H9 (cell line): ENCODE data around the gene NLRC3. TPM values are rescaled to one million over a fixed set of nuclear protein-coding genes. Genes with fewer than 3 reads are reported as not detected.

Experiments used
- DNase-seq: peaks from one replicate; pipeline ENCODE4 v3.0.0-alpha.2; 2017
- H2AFZ ChIP-seq: one replicate; pipeline ENCODE4 v1.6.1; 2013; ENCODE audit warnings: mild to moderate bottlenecking, low read length, control low read depth, moderate library complexity
- H2AK5ac ChIP-seq: 2 replicates; pipeline ENCODE4 v1.6.1; 2013; ENCODE audit warnings: low read length, control low read depth, mixed read lengths; ENCODE audit not compliant: insufficient read length
- H2BK120ac ChIP-seq: one replicate; pipeline ENCODE4 v1.6.1; 2013; ENCODE audit warnings: low read depth, mild to moderate bottlenecking, low read length, control low read depth, inconsistent platforms; ENCODE audit not compliant: poor library complexity, severe bottlenecking
- H2BK12ac ChIP-seq: 2 replicates; pipeline ENCODE4 v1.6.1; 2013; ENCODE audit warnings: low read length, control low read depth, mixed read lengths, low read depth; ENCODE audit not compliant: insufficient read length
- H2BK15ac ChIP-seq: 2 replicates; pipeline ENCODE4 v1.6.1; 2013; ENCODE audit warnings: low read depth, low read length, control low read depth
- H2BK20ac ChIP-seq: one replicate; pipeline ENCODE4 v1.6.1; 2013; ENCODE audit warnings: low read depth, mild to moderate bottlenecking, low read length, control low read depth, inconsistent platforms; ENCODE audit not compliant: poor library complexity, severe bottlenecking
- H2BK5ac ChIP-seq: 2 replicates; pipeline ENCODE4 v1.6.1; 2013; ENCODE audit warnings: low read length, control low read depth, mixed read lengths; ENCODE audit not compliant: insufficient read length
- H3K14ac ChIP-seq: 2 replicates; pipeline ENCODE4 v1.6.1; 2013; ENCODE audit warnings: low read length, control low read depth; ENCODE audit not compliant: insufficient read depth
- H3K18ac ChIP-seq: 2 replicates; pipeline ENCODE4 v1.6.1; 2013; ENCODE audit warnings: low read depth, mild to moderate bottlenecking, mixed read lengths, low read length, control low read depth; ENCODE audit not compliant: insufficient read length
- H3K23ac ChIP-seq: 2 replicates; pipeline ENCODE4 v1.6.1; 2013; ENCODE audit warnings: low read length, control low read depth, mixed read lengths, low read depth; ENCODE audit not compliant: insufficient read length
- H3K23me2 ChIP-seq: 2 replicates; pipeline ENCODE4 v1.6.1; 2013; ENCODE audit warnings: low read depth, mild to moderate bottlenecking, mixed read lengths, low read length, control low read depth; ENCODE audit not compliant: insufficient read length, poor library complexity, severe bottlenecking
- H3K27ac ChIP-seq: 2 replicates; pipeline ENCODE4 v1.5.1; 2013; ENCODE audit warnings: low read length, control low read depth, mixed read lengths, low read depth; ENCODE audit not compliant: insufficient read length
- H3K27me3 ChIP-seq: 2 replicates; pipeline ENCODE4 v1.6.1; 2013; ENCODE audit warnings: low read length, control low read depth, inconsistent platforms; ENCODE audit not compliant: insufficient read depth
- H3K4ac ChIP-seq: 2 replicates; pipeline ENCODE4 v1.6.1; 2013; ENCODE audit warnings: low read depth, mild to moderate bottlenecking, control low read depth, inconsistent platforms, low read length, moderate library complexity
- H3K4me1 ChIP-seq: 2 replicates; pipeline ENCODE4 v1.6.1; 2013; ENCODE audit warnings: low read length, control low read depth, inconsistent platforms; ENCODE audit not compliant: insufficient read depth
- H3K4me2 ChIP-seq: 2 replicates; pipeline ENCODE4 v1.6.1; 2013; ENCODE audit warnings: low read length, control low read depth, mixed read lengths; ENCODE audit not compliant: insufficient read length, insufficient read depth
- H3K56ac ChIP-seq: 2 replicates; pipeline ENCODE4 v1.6.1; 2013; ENCODE audit warnings: low read depth, mild to moderate bottlenecking, mixed read lengths, low read length, control low read depth; ENCODE audit not compliant: insufficient read length
- H3K79me1 ChIP-seq: 2 replicates; pipeline ENCODE4 v1.6.1; 2013; ENCODE audit warnings: low read depth, mild to moderate bottlenecking, moderate library complexity, low read length, control low read depth, inconsistent platforms; ENCODE audit not compliant: insufficient read depth, poor library complexity, severe bottlenecking
- H3K79me2 ChIP-seq: 2 replicates; pipeline ENCODE4 v1.6.1; 2013; ENCODE audit warnings: low read length, control low read depth, inconsistent platforms; ENCODE audit not compliant: insufficient read depth
- H3K9ac ChIP-seq: 2 replicates; pipeline ENCODE4 v1.6.1; 2013; ENCODE audit warnings: low read length, control low read depth, mixed read lengths; ENCODE audit not compliant: insufficient read length; ENCODE audit errors: extremely low read depth
- H3K9me3 ChIP-seq: one replicate; pipeline ENCODE4 v1.6.1; 2013; ENCODE audit warnings: low read depth, low read length, inconsistent platforms; ENCODE audit not compliant: control insufficient read depth
- H3T11ph ChIP-seq: one replicate; pipeline ENCODE4 v1.6.1; 2013; ENCODE audit warnings: mild to moderate bottlenecking, low read length, control low read depth, inconsistent platforms
- H4K20me1 ChIP-seq: one replicate; pipeline ENCODE4 v1.6.1; 2013; ENCODE audit not compliant: control insufficient read depth, insufficient read length, insufficient read depth
- H4K5ac ChIP-seq: 2 replicates; pipeline ENCODE4 v1.6.1; 2013; ENCODE audit warnings: low read depth, mild to moderate bottlenecking, mixed read lengths, low read length, control low read depth; ENCODE audit not compliant: insufficient read length
- H4K8ac ChIP-seq: replicated peaks from 2 replicates; pipeline ENCODE4 v1.6.1; 2013; ENCODE audit warnings: low read length, control low read depth, mixed read lengths, low read depth; ENCODE audit not compliant: insufficient read length
- H4K91ac ChIP-seq: 2 replicates; pipeline ENCODE4 v1.6.1; 2013; ENCODE audit warnings: low read depth, mild to moderate bottlenecking, moderate library complexity, mixed read lengths, low read length, control low read depth; ENCODE audit not compliant: insufficient read length
- H3K27ac Mint-ChIP-seq, 3 experiments: 2 replicates in 2 of 3; 3 replicates in 1 of 3; pipeline ENCODE4 v1.8.0; 2020 to 2021; ENCODE audit warnings: mixed read lengths in 3 of 3, mild to moderate bottlenecking in 1 of 3, moderate library complexity in 1 of 3
- H3K27me3 Mint-ChIP-seq: 2 replicates; pipeline ENCODE4 v1.8.0; 2021; ENCODE audit warnings: low read depth, mild to moderate bottlenecking, moderate library complexity, mixed read lengths
- H3K36me3 Mint-ChIP-seq, 3 experiments: 2 replicates in 2 of 3; 3 replicates in 1 of 3; pipeline ENCODE4 v1.8.0; 2020 to 2021; ENCODE audit warnings: low read depth in 3 of 3, mixed read lengths in 3 of 3; ENCODE audit not compliant: insufficient read depth in 1 of 3
- H3K4me1 Mint-ChIP-seq, 2 experiments: 2 replicates each; pipeline ENCODE4 v1.8.0; 2020; ENCODE audit warnings: mixed read lengths in 2 of 2
- H3K4me3 Mint-ChIP-seq, 2 experiments: 2 replicates in 1 of 2; 3 replicates in 1 of 2; pipeline ENCODE4 v1.8.0; 2020 to 2021; ENCODE audit warnings: mild to moderate bottlenecking in 2 of 2, mixed read lengths in 2 of 2, moderate library complexity in 1 of 2
- H3K9me3 Mint-ChIP-seq, 2 experiments: 2 replicates in 1 of 2; 3 replicates in 1 of 2; pipeline ENCODE4 v1.8.0; 2020; ENCODE audit warnings: mild to moderate bottlenecking in 2 of 2, mixed read lengths in 2 of 2, moderate library complexity in 1 of 2
- WGBS: extraction: QIAGEN DNeasy Blood & Tissue Kit; methylation state at CpG from one replicate; pipeline ENCODE4 v1.1.7; 2013; ENCODE audit warnings: missing lambda C conversion rate, low lambda C conversion rate, mixed read lengths; ENCODE audit not compliant: insufficient read length; ENCODE audit errors: extremely low coverage; 5-methylcytosine and 5-hydroxymethylcytosine counted together
- total RNA-seq: library from RNA; stranded (reverse); gene quantifications from 2 replicates; pipeline ENCODE4 v1.2.1, GENCODE V29; 2021
- TF ChIP-seq, protein P1 (sequence below): fragments of 200-600 bp; sonication (generic); conservative IDR thresholded peaks from 3 replicates; pipeline ENCODE4 v1.8.0; 2021; ENCODE audit warnings: antibody characterized with exemption, mild to moderate bottlenecking

Gene NLRC3
- total RNA-seq, 1 experiment from 2014 or later = 0.44 TPM

DNA sequence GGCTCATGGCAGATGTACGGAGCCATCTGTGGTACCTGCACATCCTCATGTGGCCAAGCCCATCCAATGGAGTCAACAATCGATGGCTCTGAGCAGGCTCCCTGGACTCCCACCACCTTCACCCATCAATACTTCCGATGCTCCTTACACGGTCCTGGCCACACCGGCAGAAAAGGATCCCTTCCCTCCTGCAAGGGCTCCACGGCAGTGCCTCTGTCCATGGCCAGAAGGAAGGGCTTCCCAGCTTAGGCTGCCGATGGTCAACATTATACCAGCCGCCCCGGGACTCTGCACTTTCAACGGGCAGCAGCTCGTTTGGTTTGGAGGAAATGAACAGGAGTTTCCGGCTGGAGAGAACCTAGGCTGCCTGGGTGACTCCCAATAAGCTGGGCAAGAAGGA lies 21.0 kb upstream of the NLRC3 start:
- H2BK120ac ChIP-seq = no peak overlapping the region
- DNase-seq = no peak
- peaks cover 57 to 63% (median 58%) of the 10 kb centered on the region in 3 experiments for H3K36me3 Mint-ChIP-seq
- H3K9me3 Mint-ChIP-seq = peaks cover 23 to 24% of the 10 kb centered on the region in 2 experiments
- H2BK20ac ChIP-seq = no peak overlapping the region
- no peaks in the 10 kb centered on the region for H3K23me2 ChIP-seq
- no peak overlapping the region for H3K4ac ChIP-seq
- no peak overlapping the region for H2BK12ac ChIP-seq
- no peak overlapping the region for H4K91ac ChIP-seq
- H3K27ac ChIP-seq = no peak overlapping the region
- no peak overlapping the region for H3K9ac ChIP-seq
- no peak overlapping the region for H3K4me2 ChIP-seq
- no peaks in the 10 kb centered on the region for H4K20me1 ChIP-seq
- no peak overlapping the region for H3K4me3 Mint-ChIP-seq
- H3T11ph ChIP-seq = no peak overlapping the region
- no peaks in the 10 kb centered on the region for H3K4me1 Mint-ChIP-seq
- no peak overlapping the region for H2AFZ ChIP-seq
- H3K79me1 ChIP-seq = no peaks in the 10 kb centered on the region
- peaks cover 18% of the 10 kb centered on the region for H3K9me3 ChIP-seq
- H3K18ac ChIP-seq = no peak overlapping the region
- no peaks in the 10 kb centered on the region for H3K79me2 ChIP-seq
- H2AK5ac ChIP-seq = no peak overlapping the region
- H3K23ac ChIP-seq = no peak overlapping the region
- no peak overlapping the region for H3K27ac Mint-ChIP-seq
- H4K5ac ChIP-seq = no peak overlapping the region
- H3K4me1 ChIP-seq = no peaks in the 10 kb centered on the region
- no peak overlapping the region for H4K8ac ChIP-seq
- no peak overlapping the region for H2BK5ac ChIP-seq
- TF ChIP-seq, protein P1, sequence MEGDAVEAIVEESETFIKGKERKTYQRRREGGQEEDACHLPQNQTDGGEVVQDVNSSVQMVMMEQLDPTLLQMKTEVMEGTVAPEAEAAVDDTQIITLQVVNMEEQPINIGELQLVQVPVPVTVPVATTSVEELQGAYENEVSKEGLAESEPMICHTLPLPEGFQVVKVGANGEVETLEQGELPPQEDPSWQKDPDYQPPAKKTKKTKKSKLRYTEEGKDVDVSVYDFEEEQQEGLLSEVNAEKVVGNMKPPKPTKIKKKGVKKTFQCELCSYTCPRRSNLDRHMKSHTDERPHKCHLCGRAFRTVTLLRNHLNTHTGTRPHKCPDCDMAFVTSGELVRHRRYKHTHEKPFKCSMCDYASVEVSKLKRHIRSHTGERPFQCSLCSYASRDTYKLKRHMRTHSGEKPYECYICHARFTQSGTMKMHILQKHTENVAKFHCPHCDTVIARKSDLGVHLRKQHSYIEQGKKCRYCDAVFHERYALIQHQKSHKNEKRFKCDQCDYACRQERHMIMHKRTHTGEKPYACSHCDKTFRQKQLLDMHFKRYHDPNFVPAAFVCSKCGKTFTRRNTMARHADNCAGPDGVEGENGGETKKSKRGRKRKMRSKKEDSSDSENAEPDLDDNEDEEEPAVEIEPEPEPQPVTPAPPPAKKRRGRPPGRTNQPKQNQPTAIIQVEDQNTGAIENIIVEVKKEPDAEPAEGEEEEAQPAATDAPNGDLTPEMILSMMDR = no peak
- no peaks in the 10 kb centered on the region for H3K27me3 ChIP-seq
- no peak overlapping the region for H2BK15ac ChIP-seq
- H3K27me3 Mint-ChIP-seq = no peaks in the 10 kb centered on the region
- H3K14ac ChIP-seq = no peak overlapping the region
- no CpG with 5 or more reads among the region's 12 CpGs for WGBS
- H3K56ac ChIP-seq = no peak overlapping the region
